GM23248 (cell line): Measurements from ENCODE around the gene TMEM117.

Experiments
- EZH2 ChIP-seq: fragments of 200-600 bp; sonication (generic); IDR thresholded peaks from 2 replicates; pipeline ENCODE4 v1.6.1; 2018; ENCODE audit warnings: antibody characterized with exemption, mild to moderate bottlenecking; ENCODE audit not compliant: insufficient read depth, poor library complexity, severe bottlenecking
- EZH2phosphoT487 ChIP-seq: fragments of 200-600 bp; sonication (generic); IDR thresholded peaks from 2 replicates; pipeline ENCODE4 v1.6.1; 2018; ENCODE audit warnings: antibody characterized with exemption, moderate library complexity, mild to moderate bottlenecking, low read depth; ENCODE audit not compliant: insufficient read depth

GRCh38 chr12:44091948-44092606 is 256.2 kb downstream of the TMEM117 start:
- TF ChIP-seq EZH2 (no peak), EZH2phosphoT487 (no peak)
